Stimulated activated CD4-positive, alpha-beta T cell treated with anti-CD3 and anti-CD28 coated beads, Interleukin-2, amount 100 ng/mL, for 48 hours (primary cell): ENCODE results near the gene COX19.
"Not testable (repeated sequence)": the region's sequence is repeated elsewhere in the genome, so short reads cannot be mapped to it uniquely, and the experiment has no call there.

Experiments
- DNase-seq, 2 donors: peaks; one replicate each; pipeline ENCODE4 v3.0.0-alpha.2; 2020

The COX19 gene

DNA sequence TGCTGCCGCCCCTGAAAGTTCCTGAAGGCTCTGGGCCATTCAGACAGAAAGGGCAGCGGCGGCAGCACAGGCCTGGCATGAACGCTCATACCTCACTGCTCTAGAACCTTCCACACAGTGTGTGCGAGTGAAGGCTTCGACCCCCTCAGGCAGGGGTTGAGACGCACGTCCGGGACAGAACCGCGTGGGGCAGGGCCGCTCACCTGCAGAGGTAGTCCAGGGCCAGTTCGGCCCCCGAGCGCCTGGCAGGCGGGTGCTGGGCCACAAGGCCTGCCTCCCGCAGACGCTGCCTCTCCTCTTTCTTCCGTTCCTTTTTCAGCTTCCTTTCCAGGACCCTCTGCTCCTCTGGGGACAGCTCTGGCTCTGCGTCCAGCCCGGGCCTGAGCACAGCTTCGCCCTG lies 34.4 kb upstream of the COX19 start:
- no peak for DNase-seq

GRCh38 chr7:1008733-1009363 lies 33.5 kb upstream of the COX19 start:
- DNase-seq: no peak

- DNase-seq: no peak
Measured at GRCh38 chr7:1007901-1008300, 32.6 kb upstream of the COX19 start.

DNA sequence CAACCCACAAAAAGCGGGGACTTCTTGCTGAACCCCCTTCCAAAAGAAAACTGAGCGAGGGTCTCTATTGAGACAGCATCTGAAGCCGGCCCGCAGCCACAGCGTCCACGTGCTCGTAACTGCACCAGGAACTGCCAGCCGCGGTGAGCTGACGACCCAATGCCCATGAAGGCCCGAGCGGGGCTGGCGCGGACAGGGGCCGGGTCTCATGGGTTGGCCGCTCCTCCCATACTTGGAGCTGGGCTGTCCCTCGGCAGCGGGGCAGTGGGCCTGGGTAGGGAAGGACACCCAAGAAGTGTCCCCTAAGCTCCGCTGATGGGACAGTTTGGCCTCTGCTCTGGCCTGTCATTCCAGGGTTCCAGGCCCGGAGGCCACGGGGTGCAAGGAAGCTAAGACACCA lies 30.0 kb upstream of the COX19 start:
- no peak for DNase-seq

DNA sequence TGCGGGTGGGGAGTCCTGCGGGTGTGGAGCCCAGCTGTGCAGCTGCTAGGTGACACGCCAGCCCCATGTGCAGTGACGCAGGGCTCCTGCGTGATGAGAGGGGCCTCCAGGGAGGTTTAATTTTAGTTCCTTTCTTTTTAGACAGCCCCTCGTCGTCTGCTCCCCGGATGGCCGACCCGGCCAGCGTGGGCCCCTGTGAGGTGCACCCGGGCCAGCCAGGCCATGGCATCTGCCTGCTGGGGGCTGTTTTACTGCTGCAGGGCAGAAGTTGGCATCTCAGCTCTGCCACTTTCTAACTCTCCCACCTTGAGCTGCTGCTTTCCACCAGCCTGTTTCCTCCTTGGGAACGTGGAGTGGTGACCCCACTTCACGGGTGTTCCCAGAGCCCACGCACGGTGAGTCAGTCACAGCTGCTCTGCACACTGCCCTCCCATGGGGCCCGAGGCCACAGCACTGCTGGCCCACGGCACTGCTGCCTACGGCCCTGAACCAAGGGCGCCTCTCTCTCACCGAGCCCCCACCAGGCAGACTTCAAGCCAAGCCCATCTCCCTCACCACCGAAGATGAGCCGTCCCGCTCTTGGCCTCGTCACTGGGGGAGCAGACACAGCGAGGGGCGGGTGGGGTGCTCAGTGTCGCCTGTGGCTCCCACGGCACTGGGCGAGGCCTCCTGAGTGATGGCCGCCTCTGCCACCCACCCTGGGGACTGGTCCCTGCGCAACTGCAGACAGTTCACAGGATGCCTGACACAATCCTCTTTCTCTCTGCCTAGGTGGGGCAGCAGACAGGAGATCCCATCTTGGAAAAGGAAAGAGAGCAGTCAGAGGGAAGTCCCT lies 28.9 kb upstream of the COX19 start:
- no peak for DNase-seq

DNA sequence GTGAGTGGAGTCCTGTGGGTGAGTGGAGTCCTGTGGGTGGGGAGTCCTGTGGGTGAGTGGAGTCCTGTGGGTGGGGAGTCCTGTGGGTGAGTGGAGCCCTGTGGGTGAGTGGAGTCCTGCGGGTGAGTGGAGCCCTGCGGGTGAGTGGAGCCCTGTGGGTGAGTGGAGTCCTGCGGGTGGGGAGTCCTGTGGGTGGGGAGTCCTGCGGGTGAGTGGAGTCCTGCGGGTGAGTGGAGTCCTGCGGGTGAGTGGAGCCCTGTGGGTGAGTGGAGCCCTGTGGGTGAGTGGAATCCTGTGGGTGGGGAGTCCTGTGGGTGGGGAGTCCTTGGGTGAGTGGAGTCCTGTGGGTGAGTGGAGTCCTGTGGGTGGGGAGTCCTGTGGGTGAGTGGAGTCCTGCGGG lies 27.1 kb upstream of the COX19 start:
- DNase-seq: not testable (repeated sequence)

- DNase-seq: not testable (repeated sequence)
Measured at GRCh38 chr7:1002026-1002425, 26.7 kb upstream of the COX19 start.

DNA sequence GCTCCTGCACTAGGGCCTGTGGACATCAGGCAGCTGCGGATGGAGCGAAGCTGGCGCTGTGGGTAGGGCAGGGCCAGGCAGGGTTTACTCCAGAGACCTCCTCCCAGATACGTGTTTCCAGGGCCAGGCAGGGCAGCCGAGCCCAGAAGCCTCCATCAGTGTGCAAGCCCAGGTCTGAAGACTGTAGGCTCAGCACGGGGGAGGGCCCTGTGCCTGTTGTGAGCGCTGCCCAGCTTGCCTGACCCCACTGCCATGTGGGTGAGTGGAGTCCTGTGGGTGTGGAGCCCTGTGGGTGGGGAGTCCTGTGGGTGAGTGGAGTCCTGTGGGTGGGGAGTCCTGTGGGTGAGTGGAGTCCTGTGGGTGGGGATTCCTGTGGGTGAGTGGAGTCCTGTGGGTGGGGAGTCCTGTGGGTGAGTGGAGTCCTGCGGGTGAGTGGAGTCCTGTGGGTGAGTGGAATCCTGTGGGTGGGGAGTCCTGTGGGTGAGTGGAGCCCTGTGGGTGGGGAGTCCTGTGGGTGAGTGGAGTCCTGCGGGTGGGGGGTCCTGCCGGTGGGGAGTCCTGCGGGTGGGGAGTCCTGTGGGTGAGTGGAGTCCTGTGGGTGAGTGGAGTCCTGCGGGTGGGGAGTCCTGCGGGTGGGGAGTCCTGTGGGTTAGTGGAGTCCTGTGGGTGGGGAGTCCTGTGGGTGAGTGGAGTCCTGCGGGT lies 25.9 kb upstream of the COX19 start:
- not testable (repeated sequence) for DNase-seq

DNA sequence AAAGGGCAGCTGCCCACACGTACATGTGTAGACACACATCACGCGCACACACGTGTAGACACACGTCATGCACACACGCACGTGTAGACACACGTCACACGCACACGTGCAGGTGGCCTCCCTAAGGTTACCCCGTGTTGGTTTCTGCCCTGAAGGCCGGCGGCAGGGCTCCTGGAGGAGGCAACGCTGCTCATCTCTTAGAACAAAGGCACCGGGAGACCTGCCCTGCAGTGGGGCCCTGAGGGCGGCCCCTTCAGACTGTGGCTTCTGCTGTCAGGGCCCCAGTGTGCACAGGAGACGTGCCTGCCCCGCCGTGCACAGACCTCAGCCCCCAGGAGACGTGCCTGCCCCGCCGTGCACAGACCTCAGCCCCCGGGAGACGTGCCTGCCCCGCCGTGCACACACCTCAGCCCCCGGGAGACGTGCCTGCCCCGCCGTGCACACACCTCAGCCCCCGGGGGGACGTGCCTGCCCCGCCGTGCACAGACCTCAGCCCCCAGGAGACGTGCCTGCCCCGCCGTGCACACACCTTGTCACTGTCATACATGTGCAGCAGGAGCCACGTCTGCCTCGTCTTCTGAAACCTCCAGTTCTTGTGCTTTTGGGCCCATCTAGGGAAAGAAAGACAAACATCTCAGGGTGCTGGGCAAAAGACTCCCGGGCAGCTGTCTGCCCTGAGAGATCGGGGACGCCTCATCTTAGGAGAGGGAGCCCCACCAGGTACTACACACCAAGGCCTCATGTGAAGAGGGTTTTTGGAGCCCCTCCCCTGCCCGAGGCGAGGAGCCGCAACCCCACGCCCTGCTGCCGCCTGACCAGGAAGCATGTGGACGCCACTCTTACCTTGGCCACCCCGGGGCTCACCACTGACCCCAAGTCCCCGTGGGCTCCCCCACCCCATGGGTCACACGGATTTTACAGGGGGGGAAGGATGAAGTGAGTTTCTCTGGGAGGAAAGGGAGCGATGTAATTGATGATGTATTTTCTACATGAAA lies 24.9 kb upstream of the COX19 start:
- no peak for DNase-seq

GRCh38 chr7:999149-999879 lies 24.0 kb upstream of the COX19 start:
- no peak for DNase-seq

GRCh38 chr7:997404-998395 lies 22.4 kb upstream of the COX19 start:
- no peak for DNase-seq

DNA sequence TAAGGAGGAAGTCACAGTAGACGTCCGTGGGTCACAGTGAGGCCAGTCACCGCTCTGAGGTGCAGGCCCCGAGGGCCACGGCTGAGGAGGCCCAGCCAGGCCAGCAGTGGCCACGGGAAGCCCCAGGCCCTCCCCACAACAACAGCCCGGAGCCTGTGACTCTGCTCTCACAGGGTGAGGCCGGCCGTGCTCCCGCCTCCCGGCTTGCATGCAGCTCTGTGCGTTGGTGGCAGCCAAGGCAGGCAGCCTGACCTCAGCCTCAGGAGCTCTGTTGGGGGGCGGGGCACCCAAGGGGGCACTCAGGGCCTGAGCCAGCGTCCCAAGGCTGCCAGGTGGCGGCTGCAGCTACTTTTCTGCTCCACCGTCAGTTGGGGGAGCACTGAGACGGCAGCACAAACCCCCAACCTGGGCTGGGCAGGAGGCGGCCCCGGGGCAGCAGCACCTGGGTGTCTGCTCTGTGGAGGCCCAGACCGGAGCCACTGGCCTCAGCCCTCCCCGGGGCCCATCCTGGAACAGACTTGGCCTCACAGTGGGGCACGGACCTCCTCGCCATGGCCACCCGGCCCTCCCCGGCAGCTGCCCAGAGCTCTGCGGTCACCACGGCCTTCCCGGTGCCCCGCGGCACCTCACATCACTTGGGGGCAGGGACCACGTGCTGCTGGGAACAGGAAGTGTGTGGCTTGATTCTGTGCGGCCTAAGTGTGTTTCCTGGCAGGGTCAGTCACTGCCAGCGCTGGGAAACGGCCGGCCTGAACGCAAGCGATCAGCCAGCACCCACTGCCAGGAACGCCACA lies 20.9 kb upstream of the COX19 start:
- DNase-seq: no peak

GRCh38 chr7:995571-995970 lies 20.2 kb upstream of the COX19 start:
- no peak for DNase-seq

GRCh38 chr7:994592-995308 lies 19.4 kb upstream of the COX19 start:
- no peak for DNase-seq

- DNase-seq: peak; percentile 95 to 97
Measured at GRCh38 chr7:992709-993607, 17.6 kb upstream of the COX19 start.

GRCh38 chr7:991729-992656 lies 16.6 kb upstream of the COX19 start:
- DNase-seq: no peak
